Esophagus mucosa (tissue), 1 donor: ENCODE results near the gene PNPT1. TPM values are rescaled to one million over a fixed set of nuclear protein-coding genes. Genes with fewer than 3 reads are reported as not detected.

Source experiments
- ATAC-seq: fragments of 200-7000 bp; cut with Tn5 transposase; one replicate; pipeline ENCODE4 v1.9.1; 2020
- total RNA-seq: library from RNA; stranded (reverse); gene quantifications from one replicate; pipeline ENCODE4 v1.2.4, GENCODE V29; 2023
- donor health status: DM: yes; HTN: yes; CAD: no.

The PNPT1 gene
- total RNA-seq, 1 donor from 2014 or later, result 18.4 TPM

- ATAC-seq, result no peak
Observed at GRCh38 chr2:55668956-55669355, 24.7 kb downstream of the PNPT1 start.

- ATAC-seq, result no peak
Observed at GRCh38 chr2:55653255-55653654, 40.4 kb downstream of the PNPT1 start.

DNA sequence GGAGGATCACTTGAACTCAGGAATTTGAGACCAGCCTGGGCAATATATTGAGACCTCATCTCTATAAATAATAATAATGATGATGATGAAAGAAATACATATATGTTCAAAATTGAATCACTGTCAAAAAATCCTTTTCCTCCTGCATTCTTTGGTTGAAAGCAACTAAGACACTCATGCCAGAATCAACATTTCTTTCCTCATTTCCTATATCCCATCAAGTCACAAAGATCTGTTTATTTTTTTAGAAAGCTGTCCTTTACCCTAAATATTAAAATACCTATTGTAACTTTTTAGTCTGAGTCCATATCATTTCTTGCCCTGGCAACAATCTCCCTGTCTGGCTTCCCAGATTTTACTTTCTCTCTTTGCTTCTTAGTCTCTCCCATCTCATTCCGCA is 44.4 kb downstream of the PNPT1 start:
- no peak for ATAC-seq

- no peak for ATAC-seq
Observed at GRCh38 chr2:55636831-55637230, 56.8 kb downstream of the PNPT1 start.

DNA sequence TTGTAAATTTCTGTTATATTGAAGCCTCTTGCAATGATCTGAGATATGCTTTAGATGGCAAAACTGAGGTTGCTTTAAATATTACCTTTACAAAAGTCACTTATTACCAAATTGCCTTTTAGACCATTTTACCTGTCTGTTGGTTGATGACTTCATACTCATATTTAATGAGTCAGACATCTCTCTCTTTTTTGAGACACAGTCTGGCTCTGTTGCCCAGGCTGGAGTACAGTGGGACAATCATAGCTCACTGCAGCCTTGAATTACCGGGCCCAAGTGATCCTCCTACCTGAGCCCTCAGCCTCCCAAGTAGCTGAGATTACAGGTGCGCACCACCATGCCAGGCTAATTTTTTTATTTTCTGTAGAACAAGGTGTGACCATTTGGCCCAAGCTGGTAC is 64.7 kb downstream of the PNPT1 start:
- ATAC-seq, result no peak

- no peak for ATAC-seq
Observed at GRCh38 chr2:55627915-55628314, 65.7 kb downstream of the PNPT1 start.

DNA sequence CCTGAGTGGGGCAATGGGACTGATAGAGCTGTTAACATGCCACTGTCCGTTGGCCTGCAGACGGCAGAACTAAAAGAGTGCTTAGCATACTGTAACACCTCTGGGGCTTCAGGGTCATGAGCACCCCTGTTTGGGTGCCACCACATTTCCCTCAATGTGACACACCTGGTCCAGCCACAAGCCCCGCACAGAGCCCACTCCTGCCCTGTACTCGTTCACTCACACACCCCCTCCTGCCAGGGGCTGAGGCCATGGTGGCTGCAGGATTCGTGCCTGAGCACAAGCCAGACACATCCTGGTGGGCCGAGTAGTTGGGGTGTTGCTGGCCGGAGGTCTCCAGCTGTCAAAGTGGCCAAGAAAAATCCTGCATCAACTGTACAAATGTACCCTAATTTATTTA is 71.8 kb downstream of the PNPT1 start:
- no peak for ATAC-seq

DNA sequence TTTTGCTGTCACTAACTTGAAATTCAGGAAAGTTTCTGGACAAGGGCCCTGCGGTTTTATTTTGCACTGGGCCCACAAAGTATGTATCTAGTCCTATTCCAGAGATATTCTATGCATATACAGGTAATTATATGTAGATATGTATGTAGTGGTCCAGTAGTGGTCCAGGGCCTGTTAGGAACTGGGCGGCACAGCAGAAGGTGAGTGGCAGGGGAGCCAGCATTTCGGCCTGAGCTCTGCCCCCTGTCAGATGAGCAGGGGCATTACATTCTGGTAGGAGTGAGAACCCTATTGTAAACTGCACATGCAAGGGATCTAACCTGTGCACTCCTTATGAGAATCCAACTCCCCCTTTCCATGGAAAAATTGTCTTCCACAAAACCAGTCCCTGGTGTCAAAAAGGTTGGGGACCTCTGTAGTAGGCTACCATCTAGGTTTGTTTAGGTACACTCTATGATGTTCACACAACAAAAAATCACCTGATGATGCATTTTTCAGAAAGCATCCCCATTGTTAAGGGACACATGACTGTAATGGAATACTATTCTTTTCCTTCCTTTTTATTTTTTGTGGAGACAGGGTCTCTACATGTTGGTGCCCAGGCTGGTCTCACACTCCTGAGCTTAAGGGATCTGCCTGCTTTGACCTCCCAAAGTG is 73.4 kb downstream of the PNPT1 start:
- no peak for ATAC-seq

DNA sequence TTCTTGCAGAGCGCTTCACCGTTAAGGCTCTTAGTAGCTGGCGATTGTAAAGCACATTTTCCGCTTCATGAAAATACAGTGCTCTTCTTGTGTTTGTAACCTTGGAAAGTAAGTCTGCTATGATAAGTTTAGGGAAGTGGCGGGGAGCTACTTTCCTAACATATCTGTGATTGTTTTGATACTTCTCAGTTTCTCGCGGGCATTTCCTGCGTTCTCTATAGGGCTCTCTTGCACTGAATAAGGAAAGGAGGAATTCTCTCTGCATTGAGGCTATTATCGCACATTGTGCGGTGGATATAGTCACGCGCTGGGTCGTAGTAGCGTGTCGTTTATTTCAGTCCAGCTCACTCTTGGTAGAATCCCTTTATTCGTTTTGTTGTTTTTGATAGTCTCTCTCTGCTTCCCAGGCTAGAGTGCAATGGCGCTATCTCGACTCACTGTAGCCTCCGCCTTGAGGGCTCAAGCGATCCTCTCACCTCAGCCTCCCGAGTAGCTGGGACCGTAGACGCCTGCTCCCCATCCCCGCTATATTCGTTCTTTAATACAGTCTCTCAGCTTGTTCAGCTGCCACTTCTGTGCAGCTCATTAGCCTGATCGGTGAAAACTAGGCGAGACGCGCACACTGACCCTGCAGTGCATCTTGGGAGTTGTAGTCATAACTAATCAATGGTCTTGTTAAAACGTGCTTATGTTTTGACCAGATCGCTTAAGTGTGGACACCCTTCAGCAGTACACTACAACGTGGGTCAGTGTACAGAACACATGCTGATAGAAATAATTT is 75.2 kb downstream of the PNPT1 start:
- ATAC-seq, result peak; percentile 30

GRCh38 chr2:55618025-55618274 is 75.7 kb downstream of the PNPT1 start:
- no peak for ATAC-seq

DNA sequence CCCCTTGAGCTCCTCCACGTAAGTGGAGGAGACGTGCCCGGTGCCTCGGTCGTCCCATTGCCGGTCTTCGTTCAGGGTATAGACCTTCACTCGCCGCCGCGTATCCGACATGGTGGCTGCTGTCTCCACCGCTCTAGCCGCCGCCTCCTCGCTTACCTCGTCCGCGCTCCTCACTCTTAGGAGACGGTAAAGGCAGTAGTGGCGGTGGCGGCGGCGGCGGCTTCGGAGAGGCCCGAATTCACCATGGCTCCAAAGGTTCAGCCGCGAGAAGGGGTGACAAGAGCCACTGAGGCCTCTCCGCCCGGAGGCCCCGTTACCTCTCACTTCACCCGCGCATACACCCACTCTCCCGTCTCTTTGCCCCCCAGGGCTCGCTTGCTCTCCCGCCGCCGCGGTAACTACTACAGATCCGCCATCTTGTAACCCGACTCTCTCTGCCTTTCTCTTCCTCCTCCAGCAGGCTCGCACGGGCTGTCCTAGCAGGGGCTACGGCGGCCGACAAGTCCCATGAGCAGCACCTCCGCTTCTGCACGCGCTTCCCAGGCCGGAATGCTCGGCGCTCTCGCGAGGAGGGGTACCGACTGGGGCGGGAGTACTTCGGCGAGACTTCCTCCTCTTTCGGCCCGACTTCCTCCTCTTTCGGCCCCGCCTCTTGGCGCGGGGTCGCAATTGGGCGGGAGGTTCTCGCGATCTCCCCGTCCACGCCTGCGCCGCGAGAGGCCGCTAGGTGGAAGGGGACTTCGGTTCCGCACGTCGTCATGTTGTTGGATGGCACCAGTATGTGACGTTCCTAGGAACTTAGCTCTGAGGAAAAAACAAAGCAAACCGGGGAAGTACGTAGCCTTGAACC is 76.2 kb downstream of the PNPT1 start, which contains the start of gene PPP4R3B:
TSS of gene PPP4R3B (minus strand) at position 448 of the 850 bp plus-strand sequence. CDS start at position 111, 337 bp downstream.
- ATAC-seq, result peak; percentile 98

DNA sequence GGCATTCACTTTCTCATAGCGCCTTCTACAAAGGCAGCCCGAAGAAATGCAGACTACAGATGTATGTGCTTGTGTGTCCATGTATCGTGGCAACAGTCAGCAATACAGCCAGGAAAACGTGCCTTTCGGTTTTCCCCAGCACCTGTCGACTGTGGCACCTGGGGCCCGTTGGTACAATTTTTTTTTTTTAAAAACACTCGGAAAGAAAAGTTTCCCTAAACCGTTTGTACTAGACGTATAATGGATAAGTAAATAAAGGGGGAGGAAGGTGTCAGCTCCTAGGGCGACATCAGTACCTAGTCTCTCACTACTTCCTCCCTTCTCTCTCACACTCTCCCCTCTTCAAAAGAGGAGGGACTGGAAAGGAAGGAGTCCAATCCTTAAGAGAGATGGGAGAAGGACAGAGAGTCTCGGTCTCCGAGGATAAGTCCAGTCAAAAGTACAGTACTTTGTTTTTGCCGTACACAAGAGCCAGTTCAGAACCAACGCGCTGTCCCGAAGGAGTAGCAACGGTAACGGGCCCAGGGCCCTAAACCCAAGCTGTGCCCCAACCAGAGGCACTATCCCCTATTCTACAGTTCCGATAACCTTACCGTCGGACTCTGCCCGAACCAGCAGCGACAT is 77.0 kb downstream of the PNPT1 start:
- ATAC-seq, result peak; percentile 20

- no peak for ATAC-seq
Observed at GRCh38 chr2:55611997-55612396, 81.6 kb downstream of the PNPT1 start.

DNA sequence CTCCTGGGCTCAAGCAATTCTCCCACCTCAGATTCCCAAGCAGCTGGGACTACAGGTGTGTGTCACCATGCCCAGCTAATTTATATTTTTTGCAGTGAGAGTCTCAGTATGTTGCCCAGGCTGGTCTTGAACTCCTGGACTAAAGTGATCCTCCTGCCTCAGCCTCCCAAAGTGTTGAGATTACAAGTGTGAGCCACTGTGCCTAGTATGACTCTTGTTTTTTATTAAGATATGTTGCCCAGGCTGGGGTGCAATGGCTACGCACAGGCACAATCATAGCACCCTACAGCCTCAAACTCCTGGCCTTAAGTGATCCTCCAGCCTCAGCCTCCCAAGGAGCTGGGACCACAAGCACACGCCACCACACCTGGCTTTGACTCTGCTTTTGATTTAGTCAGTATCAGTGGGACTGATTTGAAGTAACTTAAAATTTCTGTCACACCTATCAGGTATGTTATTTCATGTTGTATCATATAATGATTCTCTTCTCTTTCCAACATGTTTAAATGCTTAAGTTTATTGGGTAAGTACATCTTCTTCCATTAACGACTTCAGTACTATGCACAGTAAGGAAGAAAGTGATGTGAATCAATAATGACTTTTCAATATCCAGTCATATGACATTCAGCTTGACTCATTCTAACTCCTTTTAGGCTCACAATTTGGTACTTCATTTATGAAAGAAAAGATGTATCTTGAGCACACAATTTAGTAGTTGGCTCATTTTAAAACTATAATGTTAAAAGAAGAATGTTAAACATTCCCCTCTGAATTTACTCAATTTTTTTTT is 82.5 kb downstream of the PNPT1 start:
- ATAC-seq, result no peak

DNA sequence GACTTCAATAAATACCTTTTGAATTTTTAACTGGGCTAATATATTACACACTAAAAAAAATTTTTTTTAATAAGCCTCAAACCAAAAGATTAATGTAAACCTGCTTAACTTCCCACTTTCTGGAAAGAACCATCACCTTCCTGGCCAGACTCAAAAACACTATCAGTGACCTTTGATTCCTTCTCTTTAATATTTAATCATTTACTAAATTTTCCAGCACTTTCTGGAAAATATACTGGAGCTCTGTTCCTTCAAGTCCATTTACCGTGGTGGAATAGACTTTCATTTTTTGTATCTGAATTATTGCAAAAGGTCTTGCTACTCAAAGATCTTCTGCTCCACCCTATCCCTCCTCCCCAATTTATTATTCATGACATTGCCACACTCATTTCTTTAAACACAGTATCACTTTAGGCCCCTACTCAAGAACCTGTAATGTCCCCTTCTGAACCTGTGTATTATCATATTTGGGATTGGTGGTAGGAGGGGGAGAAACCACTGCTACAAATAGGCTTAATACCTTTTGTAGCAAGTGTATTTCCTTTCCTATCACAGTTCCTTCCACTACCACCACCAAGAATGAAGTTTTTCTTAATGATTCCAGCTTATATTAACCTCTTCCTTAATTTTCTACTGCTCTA is 83.6 kb downstream of the PNPT1 start:
- no peak for ATAC-seq

GRCh38 chr2:55609193-55609794 is 84.3 kb downstream of the PNPT1 start:
- no peak for ATAC-seq

- no peak for ATAC-seq
Observed at GRCh38 chr2:55607717-55608116, 85.9 kb downstream of the PNPT1 start.

DNA sequence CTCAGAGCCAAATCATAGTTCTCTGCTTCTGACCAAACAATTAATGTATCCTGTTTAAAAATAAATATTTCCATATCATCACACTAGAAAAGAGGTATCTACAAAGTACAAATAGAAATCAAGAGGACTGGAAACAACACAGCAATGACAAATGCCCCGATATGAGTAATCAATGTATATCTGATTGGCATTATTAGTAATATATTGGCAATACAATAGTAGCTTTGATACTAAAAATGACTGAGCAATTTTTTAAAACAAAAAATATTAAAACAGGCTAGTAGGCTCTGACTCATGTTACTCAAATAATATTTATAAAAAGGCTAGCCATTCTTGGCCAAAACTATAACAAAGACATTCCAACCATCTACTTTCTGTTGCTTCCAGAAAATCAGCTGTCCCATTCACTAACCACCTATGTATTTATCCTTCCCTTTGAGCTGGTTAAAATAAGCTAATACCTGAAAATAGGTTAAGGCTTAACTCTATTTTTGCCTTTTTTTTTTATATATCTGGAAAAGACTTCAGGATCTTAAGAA is 89.5 kb downstream of the PNPT1 start:
- no peak for ATAC-seq

DNA sequence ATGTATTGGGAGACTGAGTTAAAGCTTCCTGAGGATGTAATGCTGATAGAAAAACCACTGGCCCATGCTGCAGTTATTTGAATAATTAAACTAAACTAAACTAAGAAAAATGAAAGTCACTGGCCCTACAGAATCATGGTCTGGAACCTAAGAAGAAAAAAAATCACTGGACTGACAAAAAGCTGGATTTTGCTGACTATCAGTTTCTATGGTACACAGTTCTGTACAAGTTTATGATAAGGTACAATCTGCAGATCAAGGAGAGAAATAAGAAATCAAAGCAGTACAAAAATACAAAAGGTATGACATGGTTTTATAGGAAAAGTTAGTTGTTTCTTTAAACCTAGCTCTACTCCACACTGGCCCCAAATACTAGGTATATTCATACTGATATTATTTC is 91.8 kb downstream of the PNPT1 start:
- ATAC-seq, result no peak

DNA sequence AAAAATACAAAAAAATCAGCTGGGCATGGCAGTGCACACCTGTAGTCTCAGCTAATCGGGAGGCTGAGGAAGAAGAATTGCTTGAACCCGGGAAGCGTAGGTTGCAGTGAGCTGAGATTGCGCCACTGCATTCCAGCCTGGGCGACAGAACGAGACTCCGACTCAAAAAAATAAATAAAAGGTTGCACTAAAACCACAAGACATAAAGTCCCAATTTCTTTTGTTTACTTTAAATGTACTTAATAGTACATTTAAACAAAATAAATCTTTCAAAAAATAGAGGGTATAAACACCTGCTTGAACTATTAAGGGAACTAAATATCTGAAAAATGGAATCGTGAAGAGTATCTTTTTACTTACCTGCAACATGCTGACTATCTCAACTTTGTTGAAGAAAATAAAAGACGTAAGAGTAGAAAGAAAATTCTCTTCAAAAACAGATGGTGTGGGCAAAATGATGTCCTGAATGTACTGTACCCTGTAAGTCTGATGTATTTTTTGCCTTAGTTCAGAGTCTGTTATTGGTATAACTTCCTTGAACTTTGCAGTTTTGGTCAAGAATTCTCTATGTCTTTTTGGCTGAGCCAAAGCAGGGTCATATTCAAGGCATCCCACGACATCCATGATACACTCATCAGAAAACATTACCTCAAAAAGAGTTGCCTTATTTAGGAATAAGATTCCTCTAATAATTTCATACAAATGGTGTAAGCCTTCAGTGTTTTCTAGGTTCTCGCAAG is 95.4 kb downstream of the PNPT1 start:
- ATAC-seq, result no peak
